ENCODE data around the gene CRELD2.

Gene CRELD2

DNA sequence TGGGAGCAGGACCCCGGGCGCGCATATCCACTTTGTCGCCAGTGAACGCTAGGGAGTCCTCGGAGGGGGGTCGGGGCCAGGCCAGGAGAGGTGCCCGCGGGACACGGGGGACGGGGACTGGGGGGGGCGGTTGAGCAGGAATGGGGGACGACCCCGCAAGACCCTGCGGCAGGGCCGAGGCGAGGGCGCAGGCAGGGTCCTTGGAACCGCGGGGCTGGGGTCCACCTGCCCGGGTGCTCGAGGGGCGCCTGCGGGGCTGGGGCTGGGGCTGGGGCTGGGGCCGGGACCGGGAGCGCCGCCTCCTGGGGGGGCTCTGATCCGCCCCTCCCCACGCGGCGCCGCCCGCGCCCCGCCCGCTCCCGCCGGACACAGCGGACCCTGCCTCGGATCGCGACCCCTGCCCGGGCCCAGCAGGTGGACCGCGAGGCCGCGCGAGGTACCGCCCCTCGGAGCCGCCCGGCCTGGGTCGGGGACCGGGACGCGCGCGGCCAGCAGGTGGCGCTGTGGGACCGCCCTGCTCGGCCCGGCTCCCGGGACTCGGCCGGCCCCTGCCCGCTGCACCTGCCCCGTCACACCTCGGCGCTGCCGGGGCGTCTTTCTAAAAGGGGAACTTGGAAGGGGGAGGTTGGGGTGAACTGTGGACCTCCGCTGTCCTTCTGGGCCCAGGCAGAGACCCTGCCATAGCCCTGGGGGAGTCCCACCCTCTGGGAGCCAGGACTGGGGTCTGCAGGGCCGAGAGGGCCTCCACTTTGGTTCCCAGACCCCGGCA, 11.0 kb downstream of the CRELD2 start:
- peak; percentile 88 for DNase-seq (ENCODE audit: extremely low spot score)
- ChIA-PET CTCF (interaction anchor here (2.6 kb wide), 1 partner anchor 101 kb away, joined by 43 read pairs; no protein-coding TSS in a partner anchor), POLR2A (no interaction called here)
- TF ChIP-seq BHLHE40 (IDR thresholded peaks at IDR 0.05; ENCODE audit: borderline replicate concordance) (no peak), FOXA1 (IDR thresholded peaks at IDR 0.05) (no peak), LEF1 (IDR thresholded peaks at IDR 0.05; ENCODE audit: borderline replicate concordance) (0 out of 2 replicates have a peak, but pooled peaks have one; percentile 15), SUZ12 (IDR thresholded peaks at IDR 0.05) (no peak)

DNA sequence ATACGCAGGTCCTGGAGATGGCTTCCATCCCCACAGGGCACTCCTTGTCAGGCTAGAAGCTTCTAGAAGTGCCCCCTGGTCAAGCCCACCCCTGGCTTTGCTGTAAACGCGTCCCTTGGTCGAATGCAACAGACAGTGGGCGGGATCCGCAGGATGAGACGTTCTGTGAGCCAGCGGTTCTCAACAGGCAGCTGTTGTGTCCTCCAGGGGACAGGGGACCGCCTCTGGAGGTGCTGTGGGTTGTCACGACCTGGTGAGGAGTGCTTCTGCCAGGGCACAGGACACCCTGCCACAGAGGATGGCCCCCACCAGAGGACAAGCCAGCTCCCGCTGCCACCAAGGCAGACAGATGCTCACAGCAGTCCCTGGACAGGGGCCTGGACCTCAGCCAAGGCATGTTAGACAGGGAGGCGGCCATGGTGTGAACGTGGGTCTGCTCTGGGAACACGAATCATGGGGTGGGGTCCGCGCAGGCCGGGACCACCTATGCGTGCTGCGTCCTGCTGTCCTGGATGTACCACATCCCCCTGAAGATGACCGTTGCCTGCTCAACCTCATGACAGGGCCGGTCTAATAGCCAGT, 11.7 kb downstream of the CRELD2 start:
- CTCF ChIA-PET, result interaction anchor here (0.5 to 2.6 kb wide), 3 partner anchors 65 to 100 kb away, joined by 3 to 43 read pairs (median 3); no protein-coding TSS in a partner anchor
- DNase-seq (ENCODE audit: extremely low spot score), result no peak
- TF ChIP-seq FOXK2 (IDR thresholded peaks at IDR 0.05), result no peak
- TF ChIP-seq, protein P1, sequence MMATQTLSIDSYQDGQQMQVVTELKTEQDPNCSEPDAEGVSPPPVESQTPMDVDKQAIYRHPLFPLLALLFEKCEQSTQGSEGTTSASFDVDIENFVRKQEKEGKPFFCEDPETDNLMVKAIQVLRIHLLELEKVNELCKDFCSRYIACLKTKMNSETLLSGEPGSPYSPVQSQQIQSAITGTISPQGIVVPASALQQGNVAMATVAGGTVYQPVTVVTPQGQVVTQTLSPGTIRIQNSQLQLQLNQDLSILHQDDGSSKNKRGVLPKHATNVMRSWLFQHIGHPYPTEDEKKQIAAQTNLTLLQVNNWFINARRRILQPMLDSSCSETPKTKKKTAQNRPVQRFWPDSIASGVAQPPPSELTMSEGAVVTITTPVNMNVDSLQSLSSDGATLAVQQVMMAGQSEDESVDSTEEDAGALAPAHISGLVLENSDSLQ (IDR thresholded peaks at IDR 0.05), result no peak
- no peak for TF ChIP-seq CTBP1 (IDR thresholded peaks at IDR 0.05; ENCODE audit: borderline replicate concordance)
- no peak for TF ChIP-seq SP1 (IDR thresholded peaks at IDR 0.05)
- no peak for TF ChIP-seq BHLHE40 (IDR thresholded peaks at IDR 0.05; ENCODE audit: borderline replicate concordance)
- no peak for TF ChIP-seq L3MBTL2 (conservative IDR thresholded peaks at IDR 0.05)
- TF ChIP-seq HDGF (IDR thresholded peaks at IDR 0.05; ENCODE audit: borderline replicate concordance), result no peak
- TF ChIP-seq SUZ12 (IDR thresholded peaks at IDR 0.05), result no peak
- no peak for TF ChIP-seq ELF4 (IDR thresholded peaks at IDR 0.05)
- no peak for TF ChIP-seq FOXA1 (IDR thresholded peaks at IDR 0.05)
- no peak for TF ChIP-seq LEF1 (IDR thresholded peaks at IDR 0.05; ENCODE audit: borderline replicate concordance)
- no peak for TF ChIP-seq TARDBP (IDR thresholded peaks at IDR 0.05)
- POLR2A ChIA-PET, result no interaction called here

DNA sequence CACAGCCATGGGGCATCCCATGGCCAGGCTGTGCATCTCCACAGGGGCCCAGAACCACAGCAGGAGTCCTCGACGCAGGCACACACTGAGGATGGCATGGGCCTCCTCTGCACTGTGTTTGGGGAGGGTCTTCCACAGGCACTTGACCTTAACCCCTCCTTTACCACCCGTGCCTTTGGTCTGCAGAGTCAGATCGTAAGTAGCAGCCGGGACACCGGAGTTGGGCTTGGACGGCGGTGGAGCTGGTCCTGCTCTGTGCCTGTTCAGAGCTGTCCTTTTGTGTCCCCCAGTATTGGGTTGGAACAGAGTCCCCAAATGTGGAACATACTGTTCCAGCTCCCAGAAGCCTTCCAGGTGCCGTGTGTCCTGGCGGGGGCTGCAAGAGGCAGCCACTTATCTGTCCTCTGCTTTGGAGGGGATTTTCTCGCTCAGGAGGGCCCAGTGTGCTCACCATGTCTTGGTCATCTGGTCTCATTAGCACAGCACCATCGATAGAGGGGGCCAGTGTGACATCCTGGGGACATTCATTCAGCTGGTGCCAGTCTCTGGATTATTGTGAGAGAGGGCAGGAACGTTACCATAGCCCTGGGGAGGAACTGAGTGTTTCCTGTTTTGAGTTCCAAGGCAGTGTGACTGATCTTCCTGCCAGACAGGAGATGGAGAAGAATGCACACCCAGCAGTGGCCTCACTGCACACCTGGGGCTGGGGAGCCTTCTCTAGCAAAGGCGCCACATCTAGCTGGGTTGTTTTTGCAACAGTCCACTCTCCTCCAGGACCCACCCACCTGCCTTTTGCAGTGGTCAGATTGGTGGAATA, 12.4 kb downstream of the CRELD2 start:
- POLR2A ChIA-PET, result interaction anchor here (1.0 kb wide), 1 partner anchor 100 kb away, joined by 5 read pairs; no protein-coding TSS in a partner anchor
- TF ChIP-seq SUZ12 (IDR thresholded peaks at IDR 0.05) (no peak), TARDBP (IDR thresholded peaks at IDR 0.05) (no peak), HDGF (IDR thresholded peaks at IDR 0.05; ENCODE audit: borderline replicate concordance) (no peak)
- TF ChIP-seq, protein P1 (IDR thresholded peaks at IDR 0.05), result no peak
- DNase-seq (ENCODE audit: extremely low spot score), result peak; percentile 36
- CTCF ChIA-PET, result interaction anchor here (0.5 to 2.6 kb wide), 5 partner anchors 64 to 171 kb away, joined by 3 to 43 read pairs (median 4); no protein-coding TSS in a partner anchor

DNA sequence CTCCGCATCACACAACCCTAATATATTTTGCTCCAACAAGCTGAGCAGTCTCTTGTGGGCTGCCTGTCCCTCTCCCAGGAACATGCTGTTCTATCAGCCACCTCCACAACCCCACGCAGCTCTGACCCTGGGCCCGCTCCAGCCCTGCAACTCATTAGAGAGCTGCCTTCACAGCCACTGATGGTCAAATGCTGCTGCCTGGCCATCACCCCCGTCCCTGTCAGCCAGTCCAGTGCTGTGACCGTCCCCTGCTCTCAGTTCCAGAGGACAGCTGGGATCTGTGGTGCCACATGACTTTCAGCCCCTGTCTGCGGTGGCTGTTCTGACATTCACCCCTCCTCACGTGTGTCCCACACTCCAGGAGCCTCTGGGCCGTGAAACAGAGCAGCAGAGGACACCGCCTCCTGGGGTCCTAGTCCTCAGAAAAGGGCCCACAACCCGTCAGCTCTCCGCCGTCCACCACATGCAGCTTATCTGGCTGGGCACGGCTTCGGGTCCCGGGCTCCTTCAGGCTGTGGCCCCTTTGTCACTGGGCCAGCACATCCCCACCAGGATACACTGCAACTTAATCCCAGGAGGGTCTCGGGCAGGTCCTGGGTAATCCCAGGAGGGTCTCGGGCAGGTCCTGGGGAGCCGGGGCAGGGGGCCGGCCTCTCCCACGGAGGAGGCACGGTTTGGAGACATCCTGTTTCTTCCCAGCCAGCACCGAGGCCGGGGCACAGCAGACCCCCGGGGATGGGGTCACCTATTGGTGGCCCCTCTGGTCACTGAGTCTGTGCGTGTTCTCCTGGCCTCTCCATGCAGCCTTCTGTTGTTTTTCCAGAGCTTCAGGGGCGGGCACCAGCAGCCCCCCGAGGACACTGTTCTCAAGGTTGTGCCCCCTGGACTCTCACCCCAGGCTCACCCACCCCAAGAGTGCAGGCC, 15.1 kb downstream of the CRELD2 start:
- DNase-seq (ENCODE audit: extremely low spot score), result no peak
- ChIA-PET CTCF (interaction anchor here (0.8 to 1.0 kb wide), 2 partner anchors 80 to 97 kb away, joined by 4 to 5 read pairs; no protein-coding TSS in a partner anchor), POLR2A (interaction anchor here (0.8 to 1.3 kb wide), 2 partner anchors 16 to 97 kb away, joined by 3 read pairs; partner anchors contain the start of genes ALG12 and CRELD2)
- no peak for TF ChIP-seq FOXA1 (IDR thresholded peaks at IDR 0.05)
- TF ChIP-seq, protein P1 (IDR thresholded peaks at IDR 0.05), result no peak
- TF ChIP-seq NFRKB (IDR thresholded peaks at IDR 0.05), result no peak
- no peak for TF ChIP-seq FOXK2 (IDR thresholded peaks at IDR 0.05)
- TF ChIP-seq BHLHE40 (IDR thresholded peaks at IDR 0.05; ENCODE audit: borderline replicate concordance), result no peak
- no peak for TF ChIP-seq ARNT (IDR thresholded peaks at IDR 0.05)
- no peak for TF ChIP-seq HDGF (IDR thresholded peaks at IDR 0.05; ENCODE audit: borderline replicate concordance)
- no peak for TF ChIP-seq LEF1 (IDR thresholded peaks at IDR 0.05; ENCODE audit: borderline replicate concordance)
- no peak for TF ChIP-seq ELF4 (IDR thresholded peaks at IDR 0.05)
- no peak for TF ChIP-seq SUZ12 (IDR thresholded peaks at IDR 0.05)
- TF ChIP-seq CTBP1 (IDR thresholded peaks at IDR 0.05; ENCODE audit: borderline replicate concordance), result no peak
- no peak for TF ChIP-seq L3MBTL2 (conservative IDR thresholded peaks at IDR 0.05)
- TF ChIP-seq TARDBP (IDR thresholded peaks at IDR 0.05), result no peak
- no peak for TF ChIP-seq FOXM1 (IDR thresholded peaks at IDR 0.05; ENCODE audit: borderline replicate concordance)
- no peak for TF ChIP-seq SP1 (IDR thresholded peaks at IDR 0.05)
- no peak for TF ChIP-seq ZNF384 (IDR thresholded peaks at IDR 0.05)
